Measurements from ENCODE around the gene DOCK8. TPM values are rescaled to one million over a fixed set of nuclear protein-coding genes. Genes with fewer than 3 reads are reported as not detected.

DOCK8 gene
- total RNA-seq, 1 donor from 2014 or later: 83.4 TPM

- no peaks in the 10 kb centered on the region for H3K4me1 ChIP-seq
- ATAC-seq: no peak
- DNase-seq: no peak
- H3K27me3 ChIP-seq: no peaks in the 10 kb centered on the region
- no peaks in the 10 kb centered on the region for H3K9me3 ChIP-seq
- H3K4me3 ChIP-seq: no peak overlapping the region
- intact Hi-C loops (cut with DNase I): no loop called here
- TF ChIP-seq, protein P1, sequence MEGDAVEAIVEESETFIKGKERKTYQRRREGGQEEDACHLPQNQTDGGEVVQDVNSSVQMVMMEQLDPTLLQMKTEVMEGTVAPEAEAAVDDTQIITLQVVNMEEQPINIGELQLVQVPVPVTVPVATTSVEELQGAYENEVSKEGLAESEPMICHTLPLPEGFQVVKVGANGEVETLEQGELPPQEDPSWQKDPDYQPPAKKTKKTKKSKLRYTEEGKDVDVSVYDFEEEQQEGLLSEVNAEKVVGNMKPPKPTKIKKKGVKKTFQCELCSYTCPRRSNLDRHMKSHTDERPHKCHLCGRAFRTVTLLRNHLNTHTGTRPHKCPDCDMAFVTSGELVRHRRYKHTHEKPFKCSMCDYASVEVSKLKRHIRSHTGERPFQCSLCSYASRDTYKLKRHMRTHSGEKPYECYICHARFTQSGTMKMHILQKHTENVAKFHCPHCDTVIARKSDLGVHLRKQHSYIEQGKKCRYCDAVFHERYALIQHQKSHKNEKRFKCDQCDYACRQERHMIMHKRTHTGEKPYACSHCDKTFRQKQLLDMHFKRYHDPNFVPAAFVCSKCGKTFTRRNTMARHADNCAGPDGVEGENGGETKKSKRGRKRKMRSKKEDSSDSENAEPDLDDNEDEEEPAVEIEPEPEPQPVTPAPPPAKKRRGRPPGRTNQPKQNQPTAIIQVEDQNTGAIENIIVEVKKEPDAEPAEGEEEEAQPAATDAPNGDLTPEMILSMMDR (IDR thresholded peaks at IDR 0.05): no peak
- H3K27ac ChIP-seq: no peak overlapping the region
- H3K36me3 ChIP-seq: peaks cover 43% of the 10 kb centered on the region
Measured at GRCh38 chr9:392077-392804, 177.6 kb downstream of the DOCK8 start.

- Histone ChIP-seq H3K4me3 (no peak overlapping the region), H3K9me3 (no peaks in the 10 kb centered on the region), H3K4me1 (no peaks in the 10 kb centered on the region), H3K27me3 (no peaks in the 10 kb centered on the region), H3K36me3 (peaks cover 49% of the 10 kb centered on the region), H3K27ac (no peak overlapping the region)
- ATAC-seq (no peak), DNase-seq (no peak)
- TF ChIP-seq, protein P1 (IDR thresholded peaks at IDR 0.05): no peak
- intact Hi-C loops (cut with DNase I): no loop called here
Measured at GRCh38 chr9:394347-395052, 179.8 kb downstream of the DOCK8 start.

DNA sequence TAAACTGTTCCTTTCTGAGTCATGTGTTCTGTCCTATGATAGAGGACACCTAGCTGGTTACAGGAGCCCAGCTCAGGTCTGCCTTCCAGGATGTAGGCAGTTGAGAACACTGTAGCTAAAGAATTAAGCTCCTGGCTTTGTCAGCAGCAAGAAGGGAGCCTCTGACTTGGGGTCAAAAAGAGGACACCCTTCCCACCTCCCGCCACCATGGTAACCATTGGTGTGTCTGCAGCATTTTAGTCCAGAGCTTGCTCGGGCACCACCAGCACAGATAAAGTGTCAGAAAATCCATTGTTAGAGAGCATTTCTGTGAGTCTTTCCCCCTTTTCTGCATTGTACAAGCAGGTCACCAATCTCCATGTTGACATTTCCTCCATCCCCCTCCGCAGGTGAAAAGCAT lies 181.7 kb downstream of the DOCK8 start:
- TF ChIP-seq, protein P1 (IDR thresholded peaks at IDR 0.05): no peak
- no peak for ATAC-seq
- Histone ChIP-seq H3K36me3 (peaks cover 47% of the 10 kb centered on the region), H3K9me3 (no peaks in the 10 kb centered on the region), H3K27me3 (no peaks in the 10 kb centered on the region), H3K4me1 (no peaks in the 10 kb centered on the region), H3K4me3 (no peak overlapping the region), H3K27ac (no peak overlapping the region)
- no peak for DNase-seq
- intact Hi-C loops (cut with DNase I): no loop called here

DNA sequence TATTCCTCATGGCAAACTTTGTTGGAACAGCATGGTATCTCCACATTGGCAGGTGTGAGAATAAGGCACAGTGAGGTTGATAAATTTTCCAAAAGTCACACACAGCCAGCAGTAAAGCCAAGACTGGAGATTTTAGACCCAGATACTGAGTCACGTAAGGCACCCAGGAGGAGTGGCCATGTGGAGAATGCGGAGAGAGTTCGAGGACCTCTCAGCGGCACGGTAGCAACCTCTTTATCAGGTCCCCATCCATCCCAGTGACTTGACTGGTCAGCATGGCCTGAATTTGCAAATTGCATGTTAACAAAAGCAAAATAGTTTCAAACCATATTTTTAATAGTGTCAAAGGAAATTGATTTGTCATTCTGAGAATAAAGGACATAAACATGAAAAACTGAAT lies 183.4 kb downstream of the DOCK8 start:
- peaks cover 56% of the 10 kb centered on the region for H3K36me3 ChIP-seq
- intact Hi-C loops (cut with DNase I): no loop called here
- TF ChIP-seq, protein P1 (IDR thresholded peaks at IDR 0.05): no peak

DNA sequence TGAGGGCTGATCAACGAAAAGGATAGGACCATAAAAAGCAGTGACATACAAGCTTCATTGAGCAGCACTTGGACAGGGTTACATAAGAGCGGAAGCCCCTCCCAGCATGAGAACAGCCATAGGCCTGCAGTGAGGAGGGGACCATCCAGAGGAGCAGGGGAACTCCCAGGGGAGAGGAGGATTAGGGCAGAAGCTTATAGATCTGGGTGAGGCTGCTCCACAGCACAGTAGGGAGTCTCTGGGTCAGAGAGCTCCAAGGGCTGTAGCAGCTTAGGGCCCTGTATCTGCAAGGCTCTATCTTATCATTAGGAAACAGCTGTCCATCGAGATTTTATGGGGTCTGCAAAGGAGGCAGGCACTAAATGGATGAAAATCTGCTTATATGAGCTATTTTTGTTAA lies 186.6 kb downstream of the DOCK8 start:
- intact Hi-C loops (cut with DNase I): no loop called here
- no peak overlapping the region for H3K4me3 ChIP-seq
- no peaks in the 10 kb centered on the region for H3K9me3 ChIP-seq
- DNase-seq (no peak), ATAC-seq (no peak)
- peaks cover 59% of the 10 kb centered on the region for H3K36me3 ChIP-seq
- TF ChIP-seq, protein P1 (IDR thresholded peaks at IDR 0.05): no peak
- no peak overlapping the region for H3K27ac ChIP-seq
- H3K27me3 ChIP-seq: no peaks in the 10 kb centered on the region
- no peaks in the 10 kb centered on the region for H3K4me1 ChIP-seq

More for the DNA sequence above, 183.4 kb downstream of the DOCK8 start:
- DNase-seq (no peak), ATAC-seq (no peak)
- H3K9me3 ChIP-seq: no peaks in the 10 kb centered on the region
- no peak overlapping the region for H3K4me3 ChIP-seq
- no peaks in the 10 kb centered on the region for H3K4me1 ChIP-seq
- H3K27ac ChIP-seq: no peak overlapping the region
- H3K27me3 ChIP-seq: no peaks in the 10 kb centered on the region

All from upper lobe of right lung (tissue), 1 donor.